Adrenal gland (tissue), 12 donors: ENCODE measurements around the gene NCLN. TPM values are rescaled to one million over a fixed set of nuclear protein-coding genes. Genes with fewer than 3 reads are reported as not detected.

Source experiments
- DNase-seq, 7 donors: peaks; one replicate each; pipeline ENCODE4 v3.0.0-alpha.2; 2019 to 2020
- H3K27ac ChIP-seq, 5 donors: fragments of 200-600 bp; sonication (generic) in 4 of 5; 1 replicate in 3 of 5; 2 replicates in 2 of 5; pipeline versions ENCODE4 v1.5.1 to v1.8.0; 2016 to 2020; ENCODE audit warnings: mild to moderate bottlenecking in 1 of 5
- H3K27me3 ChIP-seq: fragments of 200-600 bp; 2 replicates; pipeline ENCODE4 v1.8.0; 2021
- H3K36me3 ChIP-seq, 2 donors: fragments of 200-600 bp; replicated peaks in 1 of 2; 1 replicate in 1 of 2; 2 replicates in 1 of 2; pipeline versions ENCODE4 v1.5.1 to v1.8.0; 2018 to 2022
- H3K4me1 ChIP-seq, 2 donors: fragments of 200-600 bp; replicated peaks in 1 of 2; 1 replicate in 1 of 2; 2 replicates in 1 of 2; pipeline versions ENCODE4 v1.5.1 to v1.8.0; 2018 to 2021
- H3K4me3 ChIP-seq, 4 donors: fragments of 200-600 bp; sonication (generic) in 3 of 4; one replicate each; pipeline ENCODE4 v1.5.1; 2016 to 2018
- H3K9me3 ChIP-seq, 3 donors: fragments of 200-600 bp; sonication (generic) in 1 of 3; replicated peaks in 1 of 3; 1 replicate in 2 of 3; 2 replicates in 1 of 3; pipeline versions ENCODE4 v1.5.1 to v1.8.0; 2016 to 2021
- POLR2A ChIP-seq, 2 donors: fragments of 450-650 bp; IDR thresholded peaks; one replicate each; pipeline ENCODE4 v1.6.1; 2017; ENCODE audit warnings: antibody characterized with exemption in 2 of 2, mild to moderate bottlenecking in 2 of 2, moderate library complexity in 1 of 2
- WGBS, 4 donors: extraction: QIAGEN DNeasy Blood & Tissue Kit in 2 of 4; methylation state at CpG; one replicate each; pipeline versions ENCODE4 v1.1.5 to v1.1.7; 2013 to 2017; 5-methylcytosine and 5-hydroxymethylcytosine counted together
- intact Hi-C, 2 donors: fragments of 100-400 bp; cut with DNase I; formaldehyde crosslinking; loops; one replicate each; pipeline versions ENCODE4 v1.14.1 to v1.15.0; 2022 to 2023
- polyA plus RNA-seq, 3 donors: library from polyadenylated mRNA; stranded (reverse); fragments of 200-250 nt in 2 of 3; fragments of 350-450 nt in 1 of 3; fragmentation: Illumina TruSeq in 1 of 3; extraction: RNeasy Lipid Tissue Mini Kit (QIAGEN cat#74804) in 1 of 3; gene quantifications; one replicate each; pipeline ENCODE4 v1.2.3, GENCODE V29; 2013 to 2014
- total RNA-seq, 9 donors: library from RNA; depleted of rRNA in 4 of 9; stranded (reverse); fragments of >200 nt in 4 of 9; fragments of 120-200 nt in 1 of 9; fragmentation: NEBNext Ultra II Directional in 1 of 9; extraction: Animal tissue kit (Norgen Biotek cat#: 25700) in 1 of 9; gene quantifications; one replicate each; pipeline versions ENCODE4 v1.1.0 to v1.2.4, GENCODE V29; 2013 to 2023
- TF ChIP-seq, protein P1 (sequence below), 6 experiments: fragments of 450-650 bp in 4 of 6; fragments of 200-600 bp in 2 of 6; sonication (generic) in 1 of 6; IDR thresholded peaks; 1 replicate in 5 of 6; 2 replicates in 1 of 6; pipeline versions ENCODE4 v1.5.1 to v1.8.0; 2016 to 2021; ENCODE audit warnings: antibody characterized with exemption in 6 of 6, mild to moderate bottlenecking in 2 of 6, moderate library complexity in 1 of 6
- donor health status: healthy with polysubstance abuse.
- donor health status: Bipolar disorder and iron deficiency.
- donor health status: DM: yes; HTN: yes; CAD: no.
- donor health status: DM: no; HTN: no; CAD: no.
- donor health status: DM: no; HTN: no; CAD: no.
- donor health status: DM: yes; HTN: yes; CAD: no.

The NCLN gene
- total and polyA plus RNA-seq, 12 donors: 51.5 to 193 (median 94.0) TPM

DNA sequence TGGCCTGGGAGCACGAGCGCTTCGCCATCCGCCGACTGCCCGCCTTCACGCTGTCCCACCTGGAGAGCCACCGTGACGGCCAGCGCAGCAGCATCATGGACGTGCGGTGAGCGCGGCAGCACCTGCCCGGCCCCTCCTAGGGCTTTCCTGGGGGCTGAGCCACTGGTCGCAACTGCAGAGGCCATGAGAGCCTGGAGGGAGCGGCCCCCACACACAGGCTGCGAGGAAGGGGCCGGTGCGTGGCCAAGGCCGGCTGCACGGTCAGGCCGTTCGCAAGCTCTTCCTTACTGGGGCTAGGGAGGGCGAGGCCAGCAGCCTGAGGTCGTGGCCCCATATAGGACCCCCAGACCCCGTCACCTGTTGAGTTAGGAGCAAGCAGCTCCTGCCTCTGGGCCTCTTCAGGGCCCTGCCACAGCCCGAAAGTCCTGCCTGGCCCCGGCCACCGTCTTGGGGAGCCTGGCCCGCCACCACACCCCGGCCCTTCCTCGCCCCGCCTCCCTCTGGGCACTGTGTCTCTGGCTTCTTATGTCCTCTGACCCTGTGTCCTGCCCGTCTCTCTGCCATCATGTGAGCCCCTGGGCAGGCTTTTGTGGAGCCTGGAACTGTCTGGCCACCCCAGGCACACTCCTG is 19.0 kb downstream of the NCLN start:
- 94 to 98% (median 97%) methylated on average over 6 to 35 of the region's 35 CpGs for WGBS, 4 donors
- TF ChIP-seq POLR2A (IDR thresholded peaks at IDR 0.05): no peak
- TF ChIP-seq, protein P1, sequence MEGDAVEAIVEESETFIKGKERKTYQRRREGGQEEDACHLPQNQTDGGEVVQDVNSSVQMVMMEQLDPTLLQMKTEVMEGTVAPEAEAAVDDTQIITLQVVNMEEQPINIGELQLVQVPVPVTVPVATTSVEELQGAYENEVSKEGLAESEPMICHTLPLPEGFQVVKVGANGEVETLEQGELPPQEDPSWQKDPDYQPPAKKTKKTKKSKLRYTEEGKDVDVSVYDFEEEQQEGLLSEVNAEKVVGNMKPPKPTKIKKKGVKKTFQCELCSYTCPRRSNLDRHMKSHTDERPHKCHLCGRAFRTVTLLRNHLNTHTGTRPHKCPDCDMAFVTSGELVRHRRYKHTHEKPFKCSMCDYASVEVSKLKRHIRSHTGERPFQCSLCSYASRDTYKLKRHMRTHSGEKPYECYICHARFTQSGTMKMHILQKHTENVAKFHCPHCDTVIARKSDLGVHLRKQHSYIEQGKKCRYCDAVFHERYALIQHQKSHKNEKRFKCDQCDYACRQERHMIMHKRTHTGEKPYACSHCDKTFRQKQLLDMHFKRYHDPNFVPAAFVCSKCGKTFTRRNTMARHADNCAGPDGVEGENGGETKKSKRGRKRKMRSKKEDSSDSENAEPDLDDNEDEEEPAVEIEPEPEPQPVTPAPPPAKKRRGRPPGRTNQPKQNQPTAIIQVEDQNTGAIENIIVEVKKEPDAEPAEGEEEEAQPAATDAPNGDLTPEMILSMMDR (IDR thresholded peaks at IDR 0.05): no peak

DNA sequence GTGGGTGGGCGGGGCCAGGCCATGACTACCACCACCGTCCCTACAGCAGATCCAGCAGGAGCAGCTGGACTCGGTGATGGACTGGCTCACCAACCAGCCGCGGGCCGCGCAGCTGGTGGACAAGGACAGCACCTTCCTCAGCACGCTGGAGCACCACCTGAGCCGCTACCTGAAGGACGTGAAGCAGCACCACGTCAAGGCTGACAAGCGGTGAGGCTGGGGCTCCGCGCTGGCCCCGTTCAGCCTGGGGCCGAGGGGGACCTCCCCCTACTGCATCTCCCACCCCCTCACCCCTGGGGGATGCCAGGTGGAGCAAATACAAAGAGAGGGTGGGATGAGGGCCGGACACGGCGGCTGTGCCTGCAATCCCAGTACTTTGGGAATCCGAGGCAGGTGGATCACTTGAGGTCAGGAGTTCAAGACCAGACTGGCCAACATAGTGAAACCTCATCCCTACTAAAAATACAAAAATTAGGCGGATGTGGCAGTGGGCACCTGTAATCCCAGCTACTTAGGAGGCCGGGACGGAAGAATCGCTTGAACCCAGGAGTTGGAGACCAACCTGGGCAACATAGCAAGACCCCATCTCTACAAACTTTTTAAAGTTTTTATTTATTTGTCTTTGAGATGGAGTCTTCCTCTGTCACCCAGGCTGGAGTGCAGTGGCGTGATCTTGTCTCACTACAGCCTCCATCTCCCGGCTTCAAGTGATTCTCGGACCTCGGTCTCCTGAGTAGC is 20.7 kb downstream of the NCLN start:
- no peak overlapping the region for H3K4me3 ChIP-seq
- peaks cover 0 to 45% of the 10 kb centered on the region in 2 donors for H3K36me3 ChIP-seq
- WGBS, 4 donors: 94 to 98% (median 97%) methylated on average over 8 to 28 of the region's 28 CpGs
- no peaks in the 10 kb centered on the region for H3K4me1 ChIP-seq
- no peak overlapping the region for H3K27ac ChIP-seq
- no peaks in the 10 kb centered on the region for H3K27me3 ChIP-seq
- TF ChIP-seq, protein P1 (IDR thresholded peaks at IDR 0.05): no peak
- no peak for TF ChIP-seq POLR2A (IDR thresholded peaks at IDR 0.05)
- no peak for DNase-seq
- no peaks in the 10 kb centered on the region for H3K9me3 ChIP-seq
- intact Hi-C loops: no loop called here

More for the DNA sequence above, 19.0 kb downstream of the NCLN start:
- DNase-seq: no peak
- Histone ChIP-seq H3K9me3 (no peaks in the 10 kb centered on the region), H3K4me1 (no peaks in the 10 kb centered on the region), H3K4me3 (no peak overlapping the region), H3K36me3 (peaks cover 0 to 45% of the 10 kb centered on the region in 2 donors), H3K27ac (no peak overlapping the region), H3K27me3 (no peaks in the 10 kb centered on the region)
- intact Hi-C loops: no loop called here

DNA sequence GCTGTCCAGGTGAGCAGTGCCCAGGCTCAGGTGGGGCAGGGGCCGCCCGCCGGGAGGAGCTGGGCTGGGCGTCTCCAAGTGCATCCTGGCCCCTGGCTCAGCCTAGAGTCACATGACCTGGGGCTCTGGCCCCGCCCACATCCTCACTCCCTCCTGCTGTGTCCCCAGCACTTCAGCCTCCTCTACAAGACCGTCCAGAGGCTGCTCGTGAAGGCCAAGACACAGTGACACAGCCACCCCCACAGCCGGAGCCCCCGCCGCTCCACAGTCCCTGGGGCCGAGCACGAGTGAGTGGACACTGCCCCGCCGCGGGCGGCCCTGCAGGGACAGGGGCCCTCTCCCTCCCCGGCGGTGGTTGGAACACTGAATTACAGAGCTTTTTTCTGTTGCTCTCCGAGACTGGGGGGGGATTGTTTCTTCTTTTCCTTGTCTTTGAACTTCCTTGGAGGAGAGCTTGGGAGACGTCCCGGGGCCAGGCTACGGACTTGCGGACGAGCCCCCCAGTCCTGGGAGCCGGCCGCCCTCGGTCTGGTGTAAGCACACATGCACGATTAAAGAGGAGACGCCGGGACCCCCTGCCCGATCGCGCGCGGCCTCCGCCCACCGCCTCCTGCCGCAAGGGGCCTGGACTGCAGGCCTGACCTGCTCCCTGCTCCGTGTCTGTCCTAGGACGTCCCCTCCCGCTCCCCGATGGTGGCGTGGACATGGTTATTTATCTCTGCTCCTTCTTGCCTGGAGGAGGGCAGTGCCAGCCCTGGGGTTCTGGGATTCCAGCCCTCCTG is 21.9 kb downstream of the NCLN start:
- no peaks in the 10 kb centered on the region for H3K9me3 ChIP-seq
- no peak for DNase-seq
- H3K27ac ChIP-seq: no peak overlapping the region
- WGBS, 4 donors: 88 to 95% (median 89%) methylated on average over 30 to 43 of the region's 43 CpGs
- peaks cover 0 to 45% of the 10 kb centered on the region in 2 donors for H3K36me3 ChIP-seq
- H3K4me3 ChIP-seq: no peak overlapping the region
- no peaks in the 10 kb centered on the region for H3K4me1 ChIP-seq
- intact Hi-C loops: no loop called here
- TF ChIP-seq POLR2A (IDR thresholded peaks at IDR 0.05): no peak
- H3K27me3 ChIP-seq: no peaks in the 10 kb centered on the region

DNA sequence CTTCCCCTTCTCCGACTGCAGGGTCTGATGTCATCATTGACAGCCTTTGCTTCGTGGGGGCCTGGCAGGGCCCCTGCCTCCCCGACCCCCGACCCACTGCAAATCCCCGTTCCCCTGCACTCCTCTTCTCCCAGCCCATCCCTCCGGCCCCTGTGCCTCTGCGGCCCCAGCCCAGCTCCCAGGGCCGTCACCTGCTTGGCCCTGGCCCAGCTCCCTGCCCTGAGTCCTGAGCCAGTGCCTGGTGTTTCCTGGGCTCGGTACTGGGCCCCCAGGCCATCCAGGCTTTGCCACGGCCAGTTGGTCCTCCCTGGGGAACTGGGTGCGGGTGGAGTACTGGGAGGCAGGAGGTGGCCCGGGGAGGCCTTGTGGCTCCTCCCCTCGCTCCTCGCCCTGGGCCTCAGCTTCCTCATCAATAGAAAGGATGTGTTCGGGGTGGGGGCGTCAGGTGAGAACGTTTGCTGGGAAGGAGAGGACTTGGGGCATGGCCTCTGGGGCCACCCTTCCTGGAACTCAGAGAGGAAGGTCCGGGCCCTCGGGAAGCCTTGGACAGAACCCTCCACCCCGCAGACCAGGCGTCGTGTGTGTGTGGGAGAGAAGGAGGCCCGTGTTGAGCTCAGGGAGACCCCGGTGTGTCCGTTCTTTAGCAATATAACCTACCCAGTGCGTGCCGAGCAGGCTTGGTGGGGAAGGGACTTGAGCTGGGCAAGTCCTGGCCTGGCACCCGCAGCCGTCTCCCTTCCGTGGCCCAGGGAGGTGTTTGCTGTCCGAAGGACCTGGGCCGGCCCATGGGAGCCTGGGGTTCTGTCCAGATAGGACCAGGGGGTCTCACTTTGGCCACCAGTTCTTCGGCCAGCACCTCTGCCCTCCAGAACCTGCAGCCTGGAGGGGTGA is 22.8 kb downstream of the NCLN start:
- 79 to 92% (median 86%) methylated on average over 12 to 33 of the region's 33 CpGs for WGBS, 4 donors
- intact Hi-C loops: no loop called here
- H3K36me3 ChIP-seq: peaks cover 0 to 45% of the 10 kb centered on the region in 2 donors
- no peak for DNase-seq
- no peaks in the 10 kb centered on the region for H3K9me3 ChIP-seq
- no peak overlapping the region for H3K27ac ChIP-seq
- H3K27me3 ChIP-seq: no peaks in the 10 kb centered on the region
- no peaks in the 10 kb centered on the region for H3K4me1 ChIP-seq
- H3K4me3 ChIP-seq: no peak overlapping the region
- no peak for TF ChIP-seq POLR2A (IDR thresholded peaks at IDR 0.05)
- TF ChIP-seq, protein P1 (IDR thresholded peaks at IDR 0.05): no peak
